ENCODE data around the gene SGCE.

SGCE gene

DNA sequence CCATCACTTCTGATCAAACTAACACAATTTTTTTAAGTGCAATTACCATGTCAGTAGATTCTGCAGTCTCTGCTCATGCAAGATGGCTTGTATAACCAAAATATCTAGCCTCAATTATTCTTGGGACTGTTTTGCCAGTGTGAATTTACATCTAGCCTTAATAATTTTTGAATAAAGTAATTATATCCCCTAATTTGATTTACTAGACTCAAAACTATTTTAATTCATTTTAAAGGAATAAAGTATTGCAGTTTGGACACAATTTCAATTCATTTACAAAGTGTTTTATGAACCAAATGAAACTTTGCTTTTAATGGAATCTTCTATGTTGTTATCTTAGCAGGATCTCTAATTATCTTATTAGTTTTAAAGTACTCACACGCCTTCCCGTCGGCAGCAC lies 55.7 kb downstream of the SGCE start:
- Histone ChIP-seq H3K4me1 (ENCODE audit: control insufficient read depth, insufficient read depth, low read length, poor library complexity, severe bottlenecking) (no peaks in the 10 kb centered on the region), H3K36me3 (ENCODE audit: control insufficient read depth, insufficient read depth, low read length) (no peaks in the 10 kb centered on the region), H3K9me3 (ENCODE audit: control insufficient read depth, low read length) (no peaks in the 10 kb centered on the region), H3K27ac (ENCODE audit: insufficient read depth, low read length, poor library complexity, severe bottlenecking) (no peak overlapping the region), H3K4me3 (ENCODE audit: insufficient read depth, low read depth, low read length, poor library complexity, severe bottlenecking) (no peak overlapping the region), H3K27me3 (replicated peaks; ENCODE audit: control insufficient read depth, insufficient read depth, low read length, poor library complexity, severe bottlenecking) (no peaks in the 10 kb centered on the region)
- no peak for DNase-seq

DNA sequence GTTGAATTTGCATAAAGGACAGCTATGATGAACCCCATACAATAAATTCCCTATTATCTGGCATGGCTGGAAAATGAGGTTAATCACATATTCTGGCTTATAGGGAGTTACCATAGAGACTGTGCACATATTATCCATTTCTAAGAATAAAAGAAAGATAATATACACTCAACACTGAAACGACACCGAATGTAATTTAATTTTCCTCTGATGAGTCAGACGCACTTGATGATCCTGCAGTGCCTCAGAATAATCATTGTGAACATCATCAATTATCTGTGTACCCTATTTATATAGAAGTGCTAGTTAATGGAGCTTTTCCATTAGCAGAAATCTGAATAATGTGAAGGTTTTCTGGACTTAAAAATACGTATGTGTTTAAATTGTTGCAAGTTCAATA lies 60.2 kb downstream of the SGCE start:
- DNase-seq, result no peak
- Histone ChIP-seq H3K36me3 (ENCODE audit: control insufficient read depth, insufficient read depth, low read length) (no peaks in the 10 kb centered on the region), H3K4me3 (ENCODE audit: insufficient read depth, low read depth, low read length, poor library complexity, severe bottlenecking) (no peak overlapping the region), H3K27me3 (replicated peaks; ENCODE audit: control insufficient read depth, insufficient read depth, low read length, poor library complexity, severe bottlenecking) (no peaks in the 10 kb centered on the region), H3K4me1 (ENCODE audit: control insufficient read depth, insufficient read depth, low read length, poor library complexity, severe bottlenecking) (no peaks in the 10 kb centered on the region), H3K9me3 (ENCODE audit: control insufficient read depth, low read length) (no peaks in the 10 kb centered on the region), H3K27ac (ENCODE audit: insufficient read depth, low read length, poor library complexity, severe bottlenecking) (no peak overlapping the region)

DNA sequence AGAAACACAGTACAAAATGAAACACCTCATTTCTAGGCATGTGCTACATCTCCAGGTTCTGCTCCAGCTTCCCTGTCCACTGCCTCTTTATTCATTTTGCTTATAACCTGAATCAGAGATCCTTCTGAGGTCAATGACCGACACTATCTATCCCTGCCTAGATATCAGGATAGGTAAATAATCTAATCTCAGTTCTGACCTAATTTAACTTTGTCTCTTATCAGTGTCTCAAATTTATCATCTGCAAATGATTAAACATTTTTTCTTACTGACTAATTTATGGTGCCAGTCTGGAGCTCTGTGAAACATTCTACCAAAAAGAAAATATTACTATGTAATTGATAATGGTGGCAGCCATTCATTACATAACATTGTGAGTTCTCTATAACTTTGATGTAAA lies 61.1 kb downstream of the SGCE start:
- Histone ChIP-seq H3K4me1 (ENCODE audit: control insufficient read depth, insufficient read depth, low read length, poor library complexity, severe bottlenecking) (no peaks in the 10 kb centered on the region), H3K9me3 (ENCODE audit: control insufficient read depth, low read length) (no peaks in the 10 kb centered on the region), H3K36me3 (ENCODE audit: control insufficient read depth, insufficient read depth, low read length) (no peaks in the 10 kb centered on the region), H3K27ac (ENCODE audit: insufficient read depth, low read length, poor library complexity, severe bottlenecking) (no peak overlapping the region), H3K27me3 (replicated peaks; ENCODE audit: control insufficient read depth, insufficient read depth, low read length, poor library complexity, severe bottlenecking) (no peaks in the 10 kb centered on the region), H3K4me3 (ENCODE audit: insufficient read depth, low read depth, low read length, poor library complexity, severe bottlenecking) (no peak overlapping the region)
- DNase-seq, result no peak

GRCh38 chr7:94591176-94591575 lies 64.8 kb downstream of the SGCE start:
- no peaks in the 10 kb centered on the region for H3K27me3 ChIP-seq (replicated peaks; ENCODE audit: control insufficient read depth, insufficient read depth, low read length, poor library complexity, severe bottlenecking)
- no peaks in the 10 kb centered on the region for H3K36me3 ChIP-seq (ENCODE audit: control insufficient read depth, insufficient read depth, low read length)
- H3K4me3 ChIP-seq (ENCODE audit: insufficient read depth, low read depth, low read length, poor library complexity, severe bottlenecking), result no peak overlapping the region
- no peaks in the 10 kb centered on the region for H3K4me1 ChIP-seq (ENCODE audit: control insufficient read depth, insufficient read depth, low read length, poor library complexity, severe bottlenecking)
- H3K27ac ChIP-seq (ENCODE audit: insufficient read depth, low read length, poor library complexity, severe bottlenecking), result no peak overlapping the region
- H3K9me3 ChIP-seq (ENCODE audit: control insufficient read depth, low read length), result no peaks in the 10 kb centered on the region
- no peak for DNase-seq

DNA sequence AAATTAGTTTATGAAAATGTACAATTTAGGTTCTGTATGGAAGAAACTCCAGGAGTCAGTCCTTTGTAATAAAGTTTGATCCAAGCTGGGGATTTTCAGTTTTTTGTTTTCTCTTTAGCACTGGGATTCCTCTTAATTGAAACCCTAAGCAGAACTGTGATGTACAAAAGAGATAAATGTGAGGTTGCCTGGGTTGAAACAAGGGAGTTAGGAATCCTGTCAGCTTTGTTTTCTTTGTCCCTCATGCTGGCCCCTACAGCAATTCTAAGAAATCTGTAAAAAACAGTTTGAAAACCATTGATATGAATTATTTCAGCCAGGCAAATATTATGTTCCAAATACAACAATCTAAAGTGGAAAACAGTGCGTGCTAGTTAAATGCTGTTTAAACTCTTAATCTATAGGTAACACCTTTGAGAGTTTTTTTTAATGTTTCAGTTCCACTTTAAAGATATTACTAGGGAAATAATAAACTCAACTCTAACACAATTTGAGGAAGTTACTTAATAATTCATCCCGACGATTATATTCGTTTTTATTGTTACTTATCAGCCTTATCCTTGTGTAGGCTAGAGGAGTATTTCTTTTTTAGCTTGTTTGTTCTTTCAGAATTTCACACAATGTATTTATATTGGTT lies 65.3 kb downstream of the SGCE start:
- Histone ChIP-seq H3K9me3 (ENCODE audit: control insufficient read depth, low read length) (no peaks in the 10 kb centered on the region), H3K36me3 (ENCODE audit: control insufficient read depth, insufficient read depth, low read length) (no peaks in the 10 kb centered on the region), H3K4me1 (ENCODE audit: control insufficient read depth, insufficient read depth, low read length, poor library complexity, severe bottlenecking) (no peaks in the 10 kb centered on the region), H3K27me3 (replicated peaks; ENCODE audit: control insufficient read depth, insufficient read depth, low read length, poor library complexity, severe bottlenecking) (no peaks in the 10 kb centered on the region), H3K4me3 (ENCODE audit: insufficient read depth, low read depth, low read length, poor library complexity, severe bottlenecking) (no peak overlapping the region), H3K27ac (ENCODE audit: insufficient read depth, low read length, poor library complexity, severe bottlenecking) (no peak overlapping the region)
- DNase-seq, result no peak

- Histone ChIP-seq H3K27ac (ENCODE audit: insufficient read depth, low read length, poor library complexity, severe bottlenecking) (no peak overlapping the region), H3K36me3 (ENCODE audit: control insufficient read depth, insufficient read depth, low read length) (no peaks in the 10 kb centered on the region), H3K9me3 (ENCODE audit: control insufficient read depth, low read length) (no peaks in the 10 kb centered on the region), H3K4me3 (ENCODE audit: insufficient read depth, low read depth, low read length, poor library complexity, severe bottlenecking) (no peak overlapping the region), H3K27me3 (replicated peaks; ENCODE audit: control insufficient read depth, insufficient read depth, low read length, poor library complexity, severe bottlenecking) (no peaks in the 10 kb centered on the region), H3K4me1 (ENCODE audit: control insufficient read depth, insufficient read depth, low read length, poor library complexity, severe bottlenecking) (no peaks in the 10 kb centered on the region)
- DNase-seq, result no peak
These were observed 67.9 kb downstream of the SGCE start for GRCh38 chr7:94588075-94588474.

- Histone ChIP-seq H3K4me3 (ENCODE audit: insufficient read depth, low read depth, low read length, poor library complexity, severe bottlenecking) (no peak overlapping the region), H3K27ac (ENCODE audit: insufficient read depth, low read length, poor library complexity, severe bottlenecking) (no peak overlapping the region), H3K36me3 (ENCODE audit: control insufficient read depth, insufficient read depth, low read length) (no peaks in the 10 kb centered on the region), H3K9me3 (ENCODE audit: control insufficient read depth, low read length) (no peaks in the 10 kb centered on the region), H3K4me1 (ENCODE audit: control insufficient read depth, insufficient read depth, low read length, poor library complexity, severe bottlenecking) (no peaks in the 10 kb centered on the region), H3K27me3 (replicated peaks; ENCODE audit: control insufficient read depth, insufficient read depth, low read length, poor library complexity, severe bottlenecking) (no peaks in the 10 kb centered on the region)
- no peak for DNase-seq
These were observed 71.8 kb downstream of the SGCE start for GRCh38 chr7:94584113-94584512.

- Histone ChIP-seq H3K4me3 (ENCODE audit: insufficient read depth, low read depth, low read length, poor library complexity, severe bottlenecking) (no peak overlapping the region), H3K36me3 (ENCODE audit: control insufficient read depth, insufficient read depth, low read length) (peaks cover 5% of the 10 kb centered on the region), H3K27ac (ENCODE audit: insufficient read depth, low read length, poor library complexity, severe bottlenecking) (no peak overlapping the region), H3K9me3 (ENCODE audit: control insufficient read depth, low read length) (no peaks in the 10 kb centered on the region), H3K27me3 (replicated peaks; ENCODE audit: control insufficient read depth, insufficient read depth, low read length, poor library complexity, severe bottlenecking) (no peaks in the 10 kb centered on the region), H3K4me1 (ENCODE audit: control insufficient read depth, insufficient read depth, low read length, poor library complexity, severe bottlenecking) (no peaks in the 10 kb centered on the region)
- DNase-seq, result no peak
These were observed 75.3 kb downstream of the SGCE start for GRCh38 chr7:94580601-94581000.

DNA sequence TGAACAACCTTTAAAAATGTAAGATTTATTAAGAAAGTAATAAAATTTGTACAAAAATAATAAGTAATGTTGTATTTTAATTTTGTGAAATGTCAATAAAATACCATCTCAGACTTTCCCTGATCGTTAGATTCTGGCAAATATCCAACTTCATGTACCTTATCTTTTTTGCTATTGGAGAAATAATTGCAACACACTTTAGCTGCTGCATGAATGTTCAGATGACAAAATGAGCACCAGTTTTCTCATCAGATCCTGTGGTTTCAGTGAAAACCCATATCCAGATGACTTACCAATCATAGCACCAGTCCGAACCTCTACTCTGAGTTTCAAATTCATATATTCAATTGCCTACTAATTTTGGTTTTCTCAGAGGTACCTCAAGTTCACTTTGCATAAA lies 76.5 kb downstream of the SGCE start:
- Histone ChIP-seq H3K27me3 (replicated peaks; ENCODE audit: control insufficient read depth, insufficient read depth, low read length, poor library complexity, severe bottlenecking) (no peaks in the 10 kb centered on the region), H3K36me3 (ENCODE audit: control insufficient read depth, insufficient read depth, low read length) (peaks cover 5% of the 10 kb centered on the region), H3K9me3 (ENCODE audit: control insufficient read depth, low read length) (no peaks in the 10 kb centered on the region), H3K4me3 (ENCODE audit: insufficient read depth, low read depth, low read length, poor library complexity, severe bottlenecking) (no peak overlapping the region), H3K4me1 (ENCODE audit: control insufficient read depth, insufficient read depth, low read length, poor library complexity, severe bottlenecking) (no peaks in the 10 kb centered on the region), H3K27ac (ENCODE audit: insufficient read depth, low read length, poor library complexity, severe bottlenecking) (no peak overlapping the region)
- no peak for DNase-seq

DNA sequence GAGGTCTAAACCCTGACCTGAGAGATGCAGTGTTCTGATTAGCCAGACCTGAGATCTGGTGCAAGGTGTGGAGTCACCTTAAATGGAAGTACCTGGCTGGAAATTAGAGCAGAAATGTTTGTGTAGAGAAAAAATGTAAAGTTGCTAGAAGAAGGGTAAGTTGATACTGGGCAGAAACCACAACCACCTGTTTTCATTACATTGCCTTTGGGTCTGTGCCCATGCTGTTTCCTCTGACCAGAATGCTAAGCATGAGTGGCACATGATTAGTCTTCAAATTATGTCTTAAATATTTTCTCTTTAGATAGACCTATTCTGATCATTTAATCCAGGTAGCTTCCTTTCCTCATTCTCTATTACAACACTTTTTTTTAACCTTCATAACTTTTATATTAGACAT lies 77.3 kb downstream of the SGCE start:
- no peak for DNase-seq
- H3K9me3 ChIP-seq (ENCODE audit: control insufficient read depth, low read length), result no peaks in the 10 kb centered on the region
- peaks cover 5% of the 10 kb centered on the region for H3K36me3 ChIP-seq (ENCODE audit: control insufficient read depth, insufficient read depth, low read length)
- H3K4me1 ChIP-seq (ENCODE audit: control insufficient read depth, insufficient read depth, low read length, poor library complexity, severe bottlenecking), result no peaks in the 10 kb centered on the region
- H3K27ac ChIP-seq (ENCODE audit: insufficient read depth, low read length, poor library complexity, severe bottlenecking), result no peak overlapping the region
- H3K27me3 ChIP-seq (replicated peaks; ENCODE audit: control insufficient read depth, insufficient read depth, low read length, poor library complexity, severe bottlenecking), result no peaks in the 10 kb centered on the region
- no peak overlapping the region for H3K4me3 ChIP-seq (ENCODE audit: insufficient read depth, low read depth, low read length, poor library complexity, severe bottlenecking)
